Measurements from ENCODE around the gene CABP1. TPM values are rescaled to one million over a fixed set of nuclear protein-coding genes. Genes with fewer than 3 reads are reported as not detected.
A peak's percentile ranks its signal among the peaks of the same experiment; 100 is the strongest.

CABP1 gene
- total RNA-seq, 8 experiments from 2014 or later: 0.13 to 6.3 (median 1.4) TPM

GRCh38 chr12:120642826-120643225 is 2.4 kb downstream of the CABP1 start:
- H3K4me1 ChIP-seq (replicated peaks in 1 of 2): peaks cover 0 to 4% of the 10 kb centered on the region in 2 donors
- H3K27ac ChIP-seq: no peak overlapping the region
- WGBS, 10 experiments: 60 to 100% (median 79%) methylated on average over 1 to 4 of the region's 4 CpGs; no CpG with 5 or more reads in 2 of the 10 experiments
- in situ Hi-C loops (cut with MboI; ENCODE audit: low pct_unique_long_range_greater_than_20kb in 2 of 9, low sequenced_read_pairs in 9 of 9, unreplicated experiment in 9 of 9): loop anchor here in 1 of 9 experiments (10.0 to 25.0 kb wide), 2 partner anchors 58 to 319 kb away; partner anchors contain the start of gene POP5
- H3K4me3 ChIP-seq: no peak overlapping the region
- no peak for ATAC-seq (replicated peaks in 6 of 8)

DNA sequence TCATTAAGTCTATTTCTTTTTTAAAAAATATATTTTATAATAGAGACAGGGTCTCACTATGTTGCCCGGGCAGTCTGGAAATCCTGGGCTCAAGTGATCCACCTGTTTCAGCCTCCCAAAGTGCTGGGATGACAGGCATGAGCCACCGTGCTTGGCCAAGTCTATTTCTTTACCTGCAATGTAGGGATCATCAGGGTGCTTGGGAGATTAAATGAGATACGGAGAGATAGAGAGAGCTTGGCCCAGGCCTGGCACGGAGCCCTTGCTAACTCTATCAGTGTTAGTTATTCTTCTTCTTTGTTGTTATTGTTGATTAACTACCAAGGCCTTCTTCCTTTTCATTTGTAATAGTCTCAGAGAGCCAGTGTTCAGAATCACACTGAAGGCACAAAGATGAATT is 3.1 kb downstream of the CABP1 start:
- in situ Hi-C loops (cut with MboI; ENCODE audit: low pct_unique_long_range_greater_than_20kb in 2 of 9, low sequenced_read_pairs in 9 of 9, unreplicated experiment in 9 of 9): loop anchor here in 1 of 9 experiments (10.0 to 25.0 kb wide), 2 partner anchors 59 to 319 kb away; partner anchors contain the start of gene POP5

GRCh38 chr12:120646044-120646443 is 5.6 kb downstream of the CABP1 start:
- in situ Hi-C loops (cut with MboI; ENCODE audit: low pct_unique_long_range_greater_than_20kb in 2 of 9, low sequenced_read_pairs in 9 of 9, unreplicated experiment in 9 of 9): loop anchor here in 1 of 9 experiments (10.0 to 25.0 kb wide), 2 partner anchors 61 to 316 kb away; partner anchors contain the start of gene POP5
- ATAC-seq (replicated peaks in 6 of 8): no peak
- Histone ChIP-seq H3K4me3 (no peak overlapping the region), H3K27ac (no peak overlapping the region), H3K4me1 (replicated peaks in 1 of 2) (peaks cover 2 to 13% of the 10 kb centered on the region in 2 donors)
- WGBS, 10 experiments: 22 to 100% (median 52%) methylated on average over 1 to 4 of the region's 6 CpGs; no CpG with 5 or more reads in 2 of the 10 experiments

More for the DNA sequence above, 3.1 kb downstream of the CABP1 start:
- WGBS, 10 experiments: 20 to 100% (median 68%) methylated on average over 1 to 4 of the region's 4 CpGs
- peaks cover 0 to 4% of the 10 kb centered on the region in 2 donors for H3K4me1 ChIP-seq (replicated peaks in 1 of 2)
- no peak overlapping the region for H3K4me3 ChIP-seq
- H3K27ac ChIP-seq: no peak overlapping the region
- ATAC-seq (replicated peaks in 6 of 8): no peak

- peaks cover 2 to 9% of the 10 kb centered on the region in 2 donors for H3K4me1 ChIP-seq (replicated peaks in 1 of 2)
- no peak for ATAC-seq (replicated peaks in 6 of 8)
- 75 to 100% (median 85%) methylated on average over 1 to 13 of the region's 13 CpGs; no CpG with 5 or more reads in 2 of the 10 experiments for WGBS, 10 experiments
- in situ Hi-C loops (cut with MboI; ENCODE audit: low pct_unique_long_range_greater_than_20kb in 2 of 9, low sequenced_read_pairs in 9 of 9, unreplicated experiment in 9 of 9): loop anchor here in 1 of 9 experiments (10.0 to 25.0 kb wide), 2 partner anchors 63 to 315 kb away; partner anchors contain the start of gene POP5
- no peak overlapping the region for H3K4me3 ChIP-seq
- H3K27ac ChIP-seq: no peak overlapping the region
Observed at GRCh38 chr12:120647375-120647755, 6.9 kb downstream of the CABP1 start.

- Histone ChIP-seq H3K4me1 (replicated peaks in 1 of 2) (peaks cover 2 to 9% of the 10 kb centered on the region in 2 donors), H3K4me3 (peak overlapping the region in 3 of 5 donors; percentile 1 to 20 (median 19)), H3K27ac (no peak overlapping the region)
- in situ Hi-C loops (cut with MboI; ENCODE audit: low pct_unique_long_range_greater_than_20kb in 2 of 9, low sequenced_read_pairs in 9 of 9, unreplicated experiment in 9 of 9): loop anchor here in 1 of 9 experiments (10.0 to 25.0 kb wide), 2 partner anchors 65 to 313 kb away; partner anchors contain the start of gene POP5
- 0 to 50% (median 16%) methylated on average over 2 to 12 of the region's 33 CpGs; no CpG with 5 or more reads in 3 of the 10 experiments for WGBS, 10 experiments
- ATAC-seq (replicated peaks in 6 of 8): peak in 6 of 8 experiments; percentile 1 to 48 (median 30)
Observed at GRCh38 chr12:120649442-120650232, 9.2 kb downstream of the CABP1 start.

GRCh38 chr12:120650233-120650690 is 9.8 kb downstream of the CABP1 start:
- no peak for ATAC-seq (replicated peaks in 6 of 8)
- Histone ChIP-seq H3K4me3 (no peak overlapping the region), H3K4me1 (replicated peaks in 1 of 2) (peaks cover 2 to 9% of the 10 kb centered on the region in 2 donors), H3K27ac (no peak overlapping the region)
- 62 to 100% (median 80%) methylated on average over 1 to 7 of the region's 12 CpGs; no CpG with 5 or more reads in 6 of the 10 experiments for WGBS, 10 experiments
- in situ Hi-C loops (cut with MboI; ENCODE audit: low pct_unique_long_range_greater_than_20kb in 2 of 9, low sequenced_read_pairs in 9 of 9, unreplicated experiment in 9 of 9): no loop called here

DNA sequence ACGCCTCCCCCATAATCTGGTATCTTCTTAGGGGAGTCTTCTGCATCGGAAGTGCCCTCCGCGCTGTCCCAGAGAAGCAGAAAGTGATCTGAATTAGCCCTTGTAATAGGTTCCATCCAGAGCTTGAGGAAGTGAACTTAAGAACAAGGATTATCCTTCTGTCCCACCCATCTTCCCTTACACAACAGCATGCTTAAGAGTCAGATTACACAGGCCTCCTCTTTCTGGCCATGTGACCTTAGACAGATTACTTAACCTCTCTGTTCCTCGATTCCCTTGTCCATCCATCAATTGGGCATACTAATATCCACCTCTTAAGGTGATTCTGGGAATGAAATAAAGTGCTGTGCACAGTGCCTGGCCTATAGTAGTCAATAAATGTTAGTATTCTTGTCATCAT is 11.4 kb downstream of the CABP1 start:
- no peak overlapping the region for H3K27ac ChIP-seq
- H3K4me3 ChIP-seq: no peak overlapping the region
- in situ Hi-C loops (cut with MboI; ENCODE audit: low pct_unique_long_range_greater_than_20kb in 2 of 9, low sequenced_read_pairs in 9 of 9, unreplicated experiment in 9 of 9): no loop called here
- ATAC-seq (replicated peaks in 6 of 8): peak in 3 of 8 experiments; percentile 26 to 47 (median 33)
- peaks cover 2 to 9% of the 10 kb centered on the region in 2 donors for H3K4me1 ChIP-seq (replicated peaks in 1 of 2)
- WGBS, 10 experiments: 0 to 100% (median 68%) methylated on average over 1 to 3 of the region's 5 CpGs; no CpG with 5 or more reads in 3 of the 10 experiments

- peak in 4 of 8 experiments; percentile 5 to 68 (median 22) for ATAC-seq (replicated peaks in 6 of 8)
- H3K4me3 ChIP-seq: no peak overlapping the region
Observed at GRCh38 chr12:120652656-120653435, 12.4 kb downstream of the CABP1 start.

GRCh38 chr12:120653611-120654010 is 13.2 kb downstream of the CABP1 start:
- H3K4me1 ChIP-seq (replicated peaks in 1 of 2): peaks cover 2 to 9% of the 10 kb centered on the region in 2 donors
- ATAC-seq (replicated peaks in 6 of 8): no peak
- WGBS, 10 experiments: 87 to 100% (median 94%) methylated on average over 2 to 11 of the region's 11 CpGs; no CpG with 5 or more reads in 4 of the 10 experiments
- no peak overlapping the region for H3K4me3 ChIP-seq
- H3K27ac ChIP-seq: no peak overlapping the region
- in situ Hi-C loops (cut with MboI; ENCODE audit: low pct_unique_long_range_greater_than_20kb in 2 of 9, low sequenced_read_pairs in 9 of 9, unreplicated experiment in 9 of 9): no loop called here

More at GRCh38 chr12:120652656-120653435, 12.4 kb downstream of the CABP1 start:
- in situ Hi-C loops (cut with MboI; ENCODE audit: low pct_unique_long_range_greater_than_20kb in 2 of 9, low sequenced_read_pairs in 9 of 9, unreplicated experiment in 9 of 9): no loop called here
- no peak overlapping the region for H3K27ac ChIP-seq
- H3K4me1 ChIP-seq (replicated peaks in 1 of 2): peaks cover 2 to 9% of the 10 kb centered on the region in 2 donors
- 10 to 80% (median 55%) methylated on average over 1 to 7 of the region's 10 CpGs; no CpG with 5 or more reads in 1 of the 10 experiments for WGBS, 10 experiments

GRCh38 chr12:120654656-120655055 is 14.2 kb downstream of the CABP1 start:
- in situ Hi-C loops (cut with MboI; ENCODE audit: low pct_unique_long_range_greater_than_20kb in 2 of 9, low sequenced_read_pairs in 9 of 9, unreplicated experiment in 9 of 9): no loop called here
- Histone ChIP-seq H3K4me3 (no peak overlapping the region), H3K27ac (no peak overlapping the region), H3K4me1 (replicated peaks in 1 of 2) (peaks cover 0 to 5% of the 10 kb centered on the region in 2 donors)
- 85 to 100% (median 88%) methylated on average over 1 to 5 of the region's 10 CpGs; no CpG with 5 or more reads in 5 of the 10 experiments for WGBS, 10 experiments
- peak in 1 of 8 experiments; percentile 21 for ATAC-seq (replicated peaks in 6 of 8)

DNA sequence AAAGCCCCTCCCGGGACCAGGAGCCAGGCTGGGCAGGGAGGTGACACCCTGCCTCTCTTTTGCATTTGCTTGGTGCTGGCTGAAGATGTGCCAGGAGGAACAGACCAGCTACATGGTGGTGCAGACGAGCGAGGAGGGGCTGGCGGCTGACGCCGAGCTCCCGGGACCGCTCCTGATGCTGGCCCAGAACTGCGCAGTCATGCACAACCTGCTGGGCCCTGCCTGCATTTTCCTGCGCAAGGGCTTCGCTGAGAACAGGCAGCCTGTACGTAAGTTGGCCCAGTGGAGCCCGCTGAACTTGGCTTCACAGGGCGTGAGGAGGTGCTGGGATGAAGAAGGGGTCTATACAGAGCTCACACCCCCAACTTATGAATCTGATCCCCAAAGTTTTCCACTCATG is 15.6 kb downstream of the CABP1 start:
- 92 to 100% (median 100%) methylated on average over 1 to 8 of the region's 14 CpGs; no CpG with 5 or more reads in 7 of the 10 experiments for WGBS, 10 experiments
- Histone ChIP-seq H3K4me3 (no peak overlapping the region), H3K4me1 (replicated peaks in 1 of 2) (no peaks in the 10 kb centered on the region), H3K27ac (no peak overlapping the region)
- in situ Hi-C loops (cut with MboI; ENCODE audit: low pct_unique_long_range_greater_than_20kb in 2 of 9, low sequenced_read_pairs in 9 of 9, unreplicated experiment in 9 of 9): no loop called here
- no peak for ATAC-seq (replicated peaks in 6 of 8)

DNA sequence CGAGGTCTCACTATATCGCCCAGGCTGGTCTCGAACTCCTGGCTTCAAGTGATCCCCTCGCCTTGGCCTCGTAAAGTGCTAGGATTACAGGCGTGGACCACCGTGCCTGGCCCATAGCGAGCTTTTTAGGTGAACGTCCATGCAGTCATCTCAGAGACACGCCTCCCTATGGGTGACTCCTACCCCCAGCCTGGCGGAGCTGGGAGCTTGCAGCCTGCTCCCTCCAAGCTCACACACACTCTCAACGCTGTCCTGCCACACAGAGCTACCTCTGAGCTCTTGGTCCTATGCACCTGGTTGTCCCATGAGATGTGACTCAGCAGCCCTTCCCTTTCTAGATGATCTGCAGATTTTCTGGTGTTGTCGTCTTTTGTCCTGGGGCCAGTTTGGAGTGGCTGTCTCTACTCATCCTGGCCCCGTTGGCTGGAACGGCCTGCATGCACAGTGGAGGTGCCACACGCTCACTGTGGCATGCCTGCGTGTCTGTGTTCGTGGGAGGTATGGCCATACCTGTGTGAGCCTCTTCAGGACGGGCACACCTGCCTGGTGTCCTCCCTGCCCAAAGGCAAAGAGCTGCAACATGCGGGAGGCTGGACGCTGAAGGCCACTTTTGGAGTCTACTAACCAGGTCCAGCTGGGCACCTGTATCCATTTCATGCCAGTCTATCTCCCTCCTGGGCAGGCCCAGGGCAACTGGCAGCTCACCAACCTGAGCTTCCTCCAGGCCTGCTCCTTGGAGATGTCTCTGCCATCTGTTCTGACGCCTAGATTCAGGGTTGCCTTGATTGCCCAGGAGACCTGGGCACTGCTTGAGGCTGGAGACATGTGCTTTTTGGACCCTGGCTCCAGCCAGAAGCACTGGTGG is 18.1 kb downstream of the CABP1 start:
- Histone ChIP-seq H3K4me3 (no peak overlapping the region), H3K4me1 (replicated peaks in 1 of 2) (no peaks in the 10 kb centered on the region), H3K27ac (no peak overlapping the region)
- in situ Hi-C loops (cut with MboI; ENCODE audit: low pct_unique_long_range_greater_than_20kb in 2 of 9, low sequenced_read_pairs in 9 of 9, unreplicated experiment in 9 of 9): no loop called here
- 30 to 100% (median 88%) methylated on average over 1 to 12 of the region's 22 CpGs; no CpG with 5 or more reads in 4 of the 10 experiments for WGBS, 10 experiments
- ATAC-seq (replicated peaks in 6 of 8): no peak
